HG03039 (cell line): ENCODE measurements around the gene VPS8.
"Not testable (repeated sequence)": the region's sequence is repeated elsewhere in the genome, so short reads cannot be mapped to it uniquely, and the experiment has no call there.

Experiments used
- ATAC-seq: cut with Tn5 transposase; IDR thresholded peaks from one replicate; pipeline ENCODE4 v1.9.1; 2021; ENCODE audit warnings: mild to moderate bottlenecking, moderate library complexity; ENCODE audit not compliant: unreplicated experiment

VPS8 gene

DNA sequence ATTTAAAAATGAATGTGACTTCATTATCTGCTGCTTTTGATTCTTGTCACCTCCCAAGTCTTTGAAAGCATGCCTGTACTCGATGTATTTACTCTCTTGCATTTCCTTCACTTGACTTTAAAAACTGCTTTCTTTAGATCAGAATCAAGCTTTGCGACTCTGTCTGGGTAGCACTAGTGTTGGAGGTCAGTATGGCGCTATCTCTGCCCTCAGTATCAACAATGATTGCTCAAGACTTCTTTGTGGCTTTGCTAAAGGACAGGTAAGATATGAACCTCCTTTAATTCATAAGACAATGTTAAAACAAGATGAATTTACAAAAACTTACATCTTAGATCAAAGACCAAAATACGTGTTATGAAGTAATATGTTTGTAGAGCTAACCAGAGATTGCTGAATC lies 37.0 kb downstream of the VPS8 start:
- ATAC-seq, result no peak

DNA sequence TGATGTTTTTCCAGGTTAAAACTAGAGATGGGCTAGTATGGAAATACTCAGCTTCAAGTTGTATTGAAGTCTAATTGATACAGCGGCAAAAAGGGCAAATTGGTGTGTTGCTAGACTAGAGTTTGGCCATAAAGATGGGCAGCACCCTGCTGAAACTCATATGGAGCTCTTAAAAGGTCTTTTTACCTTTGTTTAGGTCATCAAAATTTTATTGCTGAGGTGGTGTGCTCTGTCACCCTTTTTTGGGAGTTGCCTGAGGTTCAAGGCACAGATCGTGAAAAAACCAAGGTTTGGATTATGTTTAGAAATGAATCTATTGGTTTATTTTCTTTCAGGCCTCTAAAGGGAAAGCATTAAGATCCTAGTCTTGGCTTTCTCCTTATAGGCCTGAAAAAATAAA lies 38.2 kb downstream of the VPS8 start:
- ATAC-seq, result no peak

- ATAC-seq, result no peak
Measured at GRCh38 chr3:184857099-184857498, 45.1 kb downstream of the VPS8 start.

GRCh38 chr3:184864000-184864399 lies 52.0 kb downstream of the VPS8 start:
- ATAC-seq, result no peak

- ATAC-seq, result no peak
Measured at GRCh38 chr3:184868477-184868876, 56.5 kb downstream of the VPS8 start.

- ATAC-seq, result no peak
Measured at GRCh38 chr3:184872200-184872599, 60.2 kb downstream of the VPS8 start.

DNA sequence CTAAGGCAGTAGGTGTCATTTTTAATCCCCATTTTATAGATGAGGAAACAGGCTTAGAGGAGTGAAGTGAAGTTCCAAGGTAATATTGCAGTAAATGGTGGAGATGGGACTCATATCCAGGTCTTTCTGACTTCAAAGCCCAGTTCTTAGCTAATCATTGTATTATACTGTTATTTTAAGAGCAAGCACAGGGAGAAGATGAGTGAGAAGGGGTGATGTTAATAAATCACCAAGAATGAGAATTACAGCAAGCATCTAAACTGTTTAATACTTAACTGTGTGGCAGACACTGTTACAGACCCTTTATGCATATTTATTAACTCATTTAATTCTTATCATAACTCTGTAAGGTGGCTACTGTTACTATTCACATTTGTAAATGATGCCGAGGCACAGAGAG lies 61.2 kb downstream of the VPS8 start:
- ATAC-seq, result no peak

DNA sequence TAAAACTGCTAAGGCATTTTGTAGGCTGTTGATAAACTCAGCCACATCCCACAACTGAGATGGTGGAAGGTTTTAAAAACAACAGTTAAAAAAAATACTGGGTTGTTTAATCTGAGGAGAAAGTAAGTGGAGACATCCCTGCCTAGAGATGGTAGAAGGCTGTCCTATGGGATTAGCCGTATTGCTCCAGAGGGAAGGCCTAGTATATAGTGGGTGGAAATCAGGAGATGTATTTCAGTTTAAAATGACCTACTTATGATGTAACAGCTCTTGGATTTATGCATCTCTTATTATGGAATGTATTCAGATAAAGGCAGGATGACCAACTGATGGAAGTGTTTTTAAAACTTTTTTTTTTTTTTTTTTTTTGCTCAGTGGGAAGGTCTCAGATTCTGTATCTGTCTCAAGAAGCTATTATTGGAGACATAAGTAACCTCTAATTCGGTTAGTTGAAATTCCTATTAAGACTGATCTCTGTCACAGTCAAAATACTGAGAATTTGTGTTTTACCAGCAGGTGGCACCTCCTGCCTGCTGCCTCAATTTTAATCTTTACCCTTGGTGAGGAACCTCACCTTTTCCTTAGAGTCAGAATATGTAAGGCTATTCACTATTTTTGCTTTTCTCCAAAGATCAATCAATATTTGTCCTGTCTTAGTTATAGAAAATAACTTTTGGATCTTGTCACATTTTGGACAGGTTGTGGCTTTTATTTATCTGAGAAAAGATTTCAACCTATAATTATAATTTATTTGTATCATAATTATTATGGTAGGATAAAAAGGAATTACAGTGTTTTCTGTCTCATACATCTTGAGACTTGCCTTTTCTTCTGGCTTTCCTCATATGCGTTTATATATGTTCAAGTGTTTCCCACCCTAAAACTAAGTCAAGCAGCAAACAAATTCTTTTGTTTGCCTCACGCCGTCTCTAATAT lies 63.0 kb downstream of the VPS8 start:
- no peak for ATAC-seq

GRCh38 chr3:184880276-184881019 lies 68.5 kb downstream of the VPS8 start:
- ATAC-seq, result no peak

DNA sequence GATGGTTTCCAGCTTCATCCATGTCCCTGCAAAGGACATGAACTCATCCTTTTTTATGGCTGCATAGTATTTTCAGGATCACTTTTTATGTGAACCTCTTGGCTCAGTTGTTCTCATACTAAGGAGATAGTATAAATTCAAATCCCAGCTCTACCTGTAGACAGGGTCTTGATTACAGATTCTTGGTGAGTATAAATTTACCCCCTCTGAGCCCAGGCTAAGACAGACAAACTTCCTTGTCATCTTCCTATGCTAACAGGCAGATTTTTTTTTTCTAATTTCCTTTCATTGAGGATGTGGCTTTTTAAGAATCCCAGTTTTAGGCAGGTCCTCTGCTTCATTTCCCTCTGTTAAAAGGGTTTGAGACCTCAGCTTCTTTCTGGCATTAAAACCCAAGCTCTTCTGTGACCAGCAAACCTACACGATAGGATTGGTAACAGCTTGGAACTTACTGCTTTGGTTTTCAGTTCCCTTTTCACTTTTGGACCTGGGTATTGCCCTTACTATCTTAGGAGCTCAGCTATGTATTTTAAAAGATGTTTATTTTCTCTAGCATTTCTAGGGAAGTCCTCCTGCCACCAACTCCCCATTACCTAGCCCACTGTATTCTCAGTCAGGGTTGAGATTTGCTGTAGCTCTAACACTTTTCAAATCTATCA lies 72.5 kb downstream of the VPS8 start:
- peak; percentile 89 for ATAC-seq

DNA sequence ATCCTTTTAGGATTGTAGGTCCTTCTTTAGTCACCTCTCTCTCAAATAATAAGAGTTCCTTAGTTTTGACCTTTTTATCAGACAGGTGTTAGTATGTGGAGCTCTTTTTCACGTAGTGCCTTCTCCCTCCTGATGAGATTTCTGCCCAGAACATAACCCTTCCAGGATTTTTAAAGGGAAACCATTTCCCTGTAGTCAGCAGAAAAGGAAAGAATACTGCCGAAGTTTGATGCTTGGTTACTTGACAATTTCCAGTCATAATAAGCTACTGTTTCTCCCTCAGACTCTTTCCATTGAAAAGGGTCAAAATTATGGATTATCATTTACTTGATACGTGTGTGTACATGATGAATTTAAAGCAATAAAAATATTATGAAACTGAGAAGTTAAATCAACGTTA lies 73.1 kb downstream of the VPS8 start:
- ATAC-seq, result no peak

DNA sequence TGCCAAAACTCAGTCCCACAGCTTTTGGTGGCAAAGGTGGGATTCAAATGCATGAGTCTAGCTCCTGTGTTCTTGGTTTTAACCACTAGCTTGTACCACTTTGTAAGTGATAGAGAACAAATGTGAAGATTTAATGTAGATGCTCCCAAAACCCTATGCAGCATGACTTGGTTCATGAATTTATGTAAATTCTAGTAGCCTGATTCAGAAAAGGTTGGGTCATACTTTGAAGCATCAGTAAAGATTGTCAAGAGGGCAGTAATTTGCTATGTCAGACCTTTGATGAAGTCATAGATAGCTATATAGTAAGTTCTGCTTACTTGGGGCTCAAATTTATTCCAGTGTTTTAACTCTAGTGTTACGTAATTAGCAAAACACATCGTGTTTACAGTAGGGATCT lies 75.6 kb downstream of the VPS8 start:
- no peak for ATAC-seq

DNA sequence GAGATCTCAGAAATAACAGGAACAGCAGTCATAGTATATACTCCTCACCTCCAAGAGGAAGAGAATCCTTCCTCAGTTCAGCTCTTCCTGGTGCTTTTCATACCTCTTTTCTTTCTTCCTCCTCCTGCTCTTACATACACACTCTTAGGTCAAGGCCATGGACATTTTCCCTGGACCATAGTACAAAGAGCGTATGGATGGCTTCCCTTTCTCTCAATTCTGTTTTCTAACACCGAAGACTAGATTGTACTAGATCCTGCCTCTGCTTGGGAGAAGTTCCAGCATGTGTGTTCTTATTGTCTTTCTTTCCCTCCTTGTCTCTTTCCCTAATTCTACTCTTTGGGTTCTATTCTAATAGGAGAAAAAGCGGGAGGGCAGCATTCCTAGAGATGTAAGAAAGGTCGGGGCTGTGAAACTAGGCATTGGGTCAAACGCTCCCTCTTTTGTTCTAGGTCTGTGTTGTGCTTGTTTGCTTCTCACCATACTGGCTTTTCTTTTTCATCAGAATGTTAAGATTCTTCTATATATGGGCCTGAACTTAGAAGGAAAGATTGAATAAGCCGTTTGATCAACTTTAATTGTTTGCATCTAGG lies 77.4 kb downstream of the VPS8 start:
- ATAC-seq, result no peak

GRCh38 chr3:184894051-184894450 lies 82.1 kb downstream of the VPS8 start:
- ATAC-seq, result no peak

DNA sequence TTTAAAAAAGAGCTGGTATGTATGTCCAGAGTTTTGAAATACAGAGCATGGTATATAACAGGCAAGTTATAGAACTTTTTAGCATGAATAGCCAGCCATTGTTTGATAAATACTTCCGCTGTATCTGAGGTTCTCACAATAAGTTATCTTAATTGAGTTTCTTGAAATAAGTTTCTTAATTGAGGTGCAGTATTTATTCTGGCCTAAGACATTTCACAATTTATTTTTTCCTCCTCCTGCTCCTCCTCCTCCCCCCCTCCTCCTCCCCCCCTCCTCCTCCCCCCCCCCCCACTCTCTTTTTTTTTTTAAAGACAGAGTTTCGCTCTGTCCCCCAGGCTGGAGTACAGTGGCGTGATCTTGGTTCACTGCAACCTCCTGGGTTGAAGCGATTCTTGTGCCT lies 83.4 kb downstream of the VPS8 start:
- no peak for ATAC-seq

- no peak for ATAC-seq
Measured at GRCh38 chr3:184896336-184896735, 84.4 kb downstream of the VPS8 start.

GRCh38 chr3:184899953-184900595 lies 88.1 kb downstream of the VPS8 start:
- no peak for ATAC-seq

DNA sequence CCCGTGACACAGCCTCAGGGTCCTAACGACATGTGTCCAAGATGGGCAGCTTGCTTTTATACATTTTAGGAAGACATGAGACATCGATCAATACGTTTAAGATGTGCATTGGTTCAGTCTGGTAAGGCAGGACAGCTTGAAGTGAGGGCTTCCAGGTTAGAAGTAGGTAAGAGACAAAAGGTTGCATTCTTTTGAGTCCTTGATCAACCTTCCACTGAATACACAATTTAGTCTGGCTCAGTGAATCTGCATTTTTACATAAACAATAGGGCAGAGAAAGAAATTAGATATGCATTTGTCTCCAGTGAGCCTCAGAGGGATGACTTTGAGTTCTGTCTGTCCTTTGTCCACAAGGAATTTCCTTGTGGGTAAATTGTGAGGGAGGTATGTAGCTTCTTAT lies 95.1 kb downstream of the VPS8 start:
- not testable (repeated sequence) for ATAC-seq

DNA sequence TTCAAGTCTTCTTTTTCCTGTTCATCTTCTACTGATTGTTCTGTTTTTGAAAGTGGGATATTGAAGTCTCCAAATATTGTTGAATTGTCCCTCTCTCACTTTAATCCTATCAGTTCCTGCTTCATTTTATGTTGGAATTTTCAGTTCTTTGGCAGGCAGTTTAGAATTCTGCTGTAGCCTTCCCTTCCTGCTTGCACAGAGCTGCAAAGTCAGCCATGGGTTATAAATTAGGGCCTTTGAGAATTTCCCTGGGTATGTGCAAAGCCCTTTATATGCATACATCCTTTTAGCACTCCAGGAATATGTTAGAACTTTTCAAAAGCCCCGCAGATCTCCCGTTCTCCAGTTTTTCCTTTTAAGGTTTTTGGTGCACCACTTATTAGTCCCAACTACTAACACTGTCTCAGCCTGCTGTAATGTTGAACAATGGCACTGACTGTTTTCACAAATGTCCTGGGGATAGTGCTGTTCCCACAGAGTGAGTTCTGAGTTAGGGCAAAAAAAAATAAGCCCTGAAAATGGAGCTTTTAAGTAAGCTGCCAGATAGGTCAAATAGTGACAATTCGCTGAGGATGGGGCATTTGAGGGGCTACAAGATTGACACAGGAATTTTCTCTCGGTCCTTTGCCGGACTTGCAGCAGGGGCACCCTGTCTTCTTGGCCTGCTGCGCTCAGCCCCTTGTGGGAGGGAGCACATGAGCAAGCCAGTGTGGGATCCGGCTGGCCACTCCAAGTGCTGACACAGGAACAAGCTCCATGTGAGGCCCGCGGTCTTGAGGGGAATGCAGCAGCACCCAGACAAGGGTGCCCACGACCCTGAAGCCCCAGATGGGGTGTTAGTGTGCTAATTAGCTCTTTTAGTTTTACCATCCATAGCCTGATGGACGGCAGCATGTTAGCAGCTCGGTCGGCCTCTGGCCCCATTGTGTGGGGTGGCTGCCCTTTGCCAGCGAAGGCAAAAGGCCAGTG lies 96.0 kb downstream of the VPS8 start:
- ATAC-seq, result no peak

GRCh38 chr3:184908859-184909258 lies 96.9 kb downstream of the VPS8 start:
- ATAC-seq, result no peak
